HG03045 (cell line): Measurements from ENCODE around the gene ADSL.
"Not testable (repeated sequence)": the region's sequence is repeated elsewhere in the genome, so short reads cannot be mapped to it uniquely, and the experiment has no call there.

Experiments
- ATAC-seq: cut with Tn5 transposase; IDR thresholded peaks from one replicate; pipeline ENCODE4 v1.9.1; 2021; ENCODE audit warnings: mild to moderate bottlenecking, moderate library complexity; ENCODE audit not compliant: unreplicated experiment

The ADSL gene

DNA sequence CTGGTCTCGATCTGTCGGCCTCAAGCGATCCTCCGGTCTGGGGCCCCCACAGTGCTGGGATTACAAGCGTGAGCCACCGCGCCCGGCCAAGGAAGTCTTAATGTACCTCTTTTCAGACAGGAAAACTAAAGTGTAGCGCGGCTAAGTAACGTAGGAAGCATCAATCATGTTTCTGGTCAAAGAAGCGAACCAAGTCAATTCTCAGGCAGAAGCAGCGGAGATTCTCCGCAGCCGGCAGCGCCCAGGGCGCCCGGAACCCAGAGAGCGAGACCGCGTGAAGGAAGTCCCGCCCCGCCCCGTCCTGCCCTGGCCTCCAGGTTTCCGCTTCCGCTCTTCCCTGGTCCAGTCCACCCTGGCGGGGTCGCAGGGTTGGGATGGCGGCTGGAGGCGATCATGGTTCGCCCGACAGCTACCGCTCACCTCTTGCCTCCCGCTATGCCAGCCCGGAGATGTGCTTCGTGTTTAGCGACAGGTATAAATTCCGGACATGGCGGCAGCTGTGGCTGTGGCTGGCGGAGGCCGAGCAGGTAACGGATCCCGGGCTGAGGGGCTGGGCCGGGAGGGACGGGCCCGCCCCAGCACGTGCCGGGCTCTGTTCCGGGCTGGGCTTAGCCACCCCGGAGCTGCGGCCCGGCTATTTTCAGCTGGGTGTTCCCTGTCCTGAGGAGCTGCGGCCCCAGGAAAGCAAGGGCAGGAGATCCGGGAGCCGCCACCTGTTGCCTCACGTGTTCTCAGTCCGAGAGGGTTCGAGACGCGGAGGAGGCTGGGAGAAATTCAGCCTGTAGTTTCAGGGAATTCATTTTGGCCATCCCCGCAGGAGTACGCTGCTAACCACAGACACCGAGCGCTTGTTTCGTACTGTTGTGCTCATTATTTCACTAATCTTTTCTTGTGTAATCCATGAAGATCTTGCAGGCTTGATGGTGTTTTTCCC is at the start of gene ADSL:
Gene ADSL (plus strand): TSS at position 316 of the 934 bp plus-strand sequence. CDS start 59 bp downstream, at position 375.
- ATAC-seq = peak; percentile 89

- no peak for ATAC-seq
Measured at GRCh38 chr22:40300316-40300715, 46.0 kb upstream of the ADSL start.

GRCh38 chr22:40300884-40301672 is 45.2 kb upstream of the ADSL start:
- no peak for ATAC-seq

- no peak for ATAC-seq
Measured at GRCh38 chr22:40302149-40302548, 44.2 kb upstream of the ADSL start.

DNA sequence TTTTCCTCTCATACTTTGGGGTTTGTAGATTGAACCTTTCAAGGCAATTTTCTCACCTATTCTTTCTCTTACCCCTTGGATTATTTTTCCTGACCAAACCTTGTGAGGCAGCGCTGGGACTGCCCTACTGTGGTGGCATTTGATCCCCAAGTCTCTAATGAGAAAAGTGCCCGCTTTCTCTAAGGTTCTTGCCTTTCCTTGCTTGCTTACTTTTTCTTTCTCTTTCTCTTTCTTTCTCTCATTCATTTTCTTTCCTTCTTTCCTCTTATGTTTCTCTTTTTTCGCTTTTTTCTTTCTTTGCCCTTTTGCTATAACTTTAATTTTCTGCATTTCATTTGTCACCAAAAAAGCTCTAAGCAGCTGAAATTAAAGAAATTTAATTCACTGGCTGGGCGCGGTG is 40.7 kb upstream of the ADSL start:
- no peak for ATAC-seq

DNA sequence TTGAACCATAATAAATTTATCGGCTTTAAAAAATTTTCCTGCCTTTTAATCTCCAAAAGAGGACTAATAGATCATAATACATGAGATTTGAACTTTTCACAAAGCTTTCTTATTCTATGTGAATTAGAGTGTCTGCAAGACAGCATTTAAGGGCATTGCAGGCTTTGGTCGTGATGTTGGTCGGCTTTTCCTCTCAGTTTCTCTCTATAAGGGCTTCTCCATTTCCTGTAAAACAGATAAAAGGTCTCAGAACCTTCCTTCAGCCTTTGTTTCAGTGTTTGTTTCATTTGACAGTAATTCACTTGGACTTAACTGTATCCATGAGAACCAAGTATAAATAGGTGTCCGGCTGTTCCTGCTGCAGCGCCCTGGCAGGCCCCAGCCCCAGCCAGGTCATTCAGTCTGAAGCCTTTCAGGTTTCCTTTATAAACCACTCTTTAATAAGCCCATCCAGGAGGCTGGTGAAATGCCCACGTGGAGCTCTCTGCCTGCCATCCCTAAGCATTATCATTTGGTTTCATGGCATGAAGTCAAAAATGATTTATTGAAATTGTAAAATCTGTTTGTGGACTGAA is 37.2 kb upstream of the ADSL start:
- ATAC-seq = no peak

DNA sequence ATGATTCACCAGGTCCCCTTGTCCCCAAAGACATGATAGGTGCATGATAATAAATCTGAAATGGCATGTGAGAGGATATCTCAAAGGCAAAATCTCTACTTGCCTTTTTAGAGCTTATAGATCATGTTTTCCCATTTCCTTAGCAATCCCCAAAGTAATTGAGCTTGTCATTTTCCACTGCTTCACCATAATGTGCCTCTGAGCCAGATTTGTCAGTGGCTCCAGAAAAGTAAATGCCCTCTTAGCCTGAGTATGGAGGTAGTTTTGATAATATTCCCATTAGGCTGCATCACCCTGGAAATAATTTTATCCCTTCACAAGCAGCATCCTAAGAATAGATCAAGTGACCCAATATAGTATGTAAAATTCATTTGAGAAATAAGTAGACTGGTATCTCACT is 36.7 kb upstream of the ADSL start:
- no peak for ATAC-seq

DNA sequence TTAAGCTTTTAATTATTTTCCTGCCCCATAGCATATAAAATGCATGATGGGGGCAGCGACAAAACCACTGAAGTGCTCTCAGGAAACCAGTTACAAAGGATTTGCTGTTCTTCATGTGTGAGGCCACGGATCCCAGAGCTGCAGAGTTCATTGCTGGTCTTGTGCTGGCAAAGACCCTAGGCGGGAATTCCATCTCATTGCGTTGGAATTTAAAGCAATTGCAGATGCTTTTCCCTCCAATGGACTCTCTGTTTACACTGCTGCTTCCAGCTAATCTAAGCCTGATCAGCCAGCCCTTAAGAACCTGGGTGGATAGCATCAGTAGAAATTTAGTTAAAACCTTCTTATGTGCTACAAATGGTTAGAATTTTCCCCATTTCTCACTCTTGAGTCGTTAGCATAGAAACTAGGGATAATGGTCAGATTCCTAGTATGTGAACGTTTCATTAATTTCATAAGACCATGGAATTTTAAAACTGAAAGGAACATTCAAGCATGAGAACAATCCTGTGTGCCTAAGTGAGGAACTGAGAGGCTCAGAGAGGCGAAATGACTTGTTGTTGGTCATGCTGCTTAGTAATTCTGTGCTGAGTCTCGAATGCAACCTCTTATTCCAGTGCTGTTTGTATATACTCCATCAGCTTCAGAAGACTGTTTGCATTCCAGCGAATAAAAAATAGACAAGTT is 36.1 kb upstream of the ADSL start:
- no peak for ATAC-seq

GRCh38 chr22:40310768-40311120 is 35.6 kb upstream of the ADSL start:
- no peak for ATAC-seq

DNA sequence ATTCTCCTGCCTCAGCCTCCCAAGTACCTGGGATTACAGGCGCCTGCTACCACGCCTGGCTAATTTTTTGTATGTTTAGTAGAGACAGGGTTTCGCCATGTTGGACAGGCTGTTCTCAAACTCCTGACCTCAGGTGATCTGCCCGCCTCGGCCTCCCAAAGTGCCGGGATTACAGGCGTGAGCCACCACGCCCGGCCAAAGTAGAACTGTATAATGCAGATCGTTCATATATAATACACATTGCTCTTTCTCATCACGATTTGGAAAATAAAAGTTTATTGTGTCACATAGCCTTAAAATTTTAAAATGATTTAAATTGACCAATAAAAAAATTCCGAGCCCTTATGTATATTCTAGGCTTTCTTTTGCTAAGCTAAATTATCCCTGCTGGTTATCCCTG is 34.7 kb upstream of the ADSL start:
- not testable (repeated sequence) for ATAC-seq

- ATAC-seq = no peak
Measured at GRCh38 chr22:40312050-40312449, 34.2 kb upstream of the ADSL start.

DNA sequence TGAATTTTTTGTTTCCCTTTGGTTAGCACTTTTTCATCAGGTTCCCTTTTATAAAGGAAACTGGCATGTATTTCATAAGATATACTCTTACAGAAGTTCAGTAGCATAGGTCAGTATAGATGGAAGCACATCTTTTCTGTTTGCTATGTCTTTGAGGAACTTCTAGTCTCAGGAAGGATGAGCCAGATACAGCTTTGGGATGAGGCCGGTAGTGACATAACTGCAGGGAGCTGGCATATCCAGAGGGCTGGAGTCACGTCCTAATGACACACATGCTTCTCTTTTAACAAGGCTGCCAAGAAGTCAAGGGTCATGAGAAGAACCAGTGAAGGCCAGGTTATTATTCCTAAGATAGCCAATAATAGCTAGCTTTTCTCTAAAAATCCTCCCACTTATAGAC is 33.3 kb upstream of the ADSL start:
- no peak for ATAC-seq

DNA sequence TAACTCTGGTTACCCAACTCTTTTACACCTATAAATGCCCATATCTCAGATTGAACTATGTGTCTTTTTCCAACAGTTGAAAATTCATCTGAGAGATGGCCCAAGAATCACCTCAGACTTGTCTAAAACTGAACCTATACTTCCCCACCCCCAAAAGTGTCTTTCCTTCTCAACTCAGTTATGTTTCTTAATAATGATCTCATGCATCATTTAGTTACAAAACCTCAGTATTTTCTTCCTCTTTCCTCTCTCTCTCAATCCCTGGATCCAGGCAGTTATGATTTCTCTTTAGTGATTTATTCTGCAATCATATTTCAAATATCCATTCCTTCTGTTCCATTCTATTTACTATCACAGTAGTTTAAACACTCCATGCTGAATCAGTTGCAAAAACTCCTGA is 32.3 kb upstream of the ADSL start:
- no peak for ATAC-seq

DNA sequence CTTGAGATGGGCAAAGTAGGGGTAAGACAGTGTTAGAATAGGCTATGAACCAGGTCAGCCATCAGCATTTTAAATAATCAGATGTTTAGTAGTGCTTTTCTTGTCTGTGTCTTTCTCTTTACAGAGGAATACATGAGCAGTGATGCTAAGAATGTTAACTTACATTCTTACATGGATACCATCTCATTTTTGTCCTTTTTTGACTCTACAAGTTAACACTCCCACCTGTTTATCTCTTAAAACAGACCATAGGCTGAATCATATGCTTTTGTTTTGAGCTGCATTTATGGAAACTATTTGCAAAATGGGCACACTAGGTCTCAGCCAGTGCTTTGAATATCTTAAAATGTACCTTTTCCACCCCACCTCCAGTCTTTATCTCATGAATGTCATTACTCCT is 25.6 kb upstream of the ADSL start:
- no peak for ATAC-seq

GRCh38 chr22:40322021-40322420 is 24.3 kb upstream of the ADSL start:
- ATAC-seq = no peak

DNA sequence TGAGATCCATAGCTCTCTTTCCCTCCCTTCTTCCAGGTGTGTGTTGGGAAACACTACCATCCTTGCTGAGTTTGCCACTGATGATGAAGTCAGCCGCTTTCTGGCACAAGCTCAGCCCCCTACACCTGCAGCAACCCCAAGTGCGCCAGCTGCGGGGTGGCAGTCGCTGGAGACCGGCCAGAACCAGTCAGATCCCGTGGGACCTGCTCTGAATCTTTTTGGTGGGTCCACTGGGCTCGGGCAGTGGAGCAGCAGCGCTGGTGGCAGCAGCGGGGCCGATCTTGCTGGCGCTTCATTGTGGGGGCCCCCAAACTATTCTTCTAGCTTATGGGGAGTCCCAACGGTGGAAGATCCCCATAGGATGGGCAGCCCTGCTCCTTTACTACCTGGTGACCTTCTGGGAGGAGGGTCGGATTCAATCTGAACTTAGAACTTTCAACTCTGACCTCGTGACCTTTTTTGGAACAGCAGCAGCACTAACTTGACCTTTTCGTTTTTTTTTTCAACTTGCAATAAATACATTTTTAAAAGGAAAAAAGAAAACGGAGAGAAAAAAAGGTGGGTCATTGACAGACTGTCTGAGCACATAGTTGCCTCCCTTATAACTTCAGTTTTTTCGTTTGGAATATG is 23.4 kb upstream of the ADSL start:
- no peak for ATAC-seq

- ATAC-seq = no peak
Measured at GRCh38 chr22:40323681-40324171, 22.6 kb upstream of the ADSL start.

- ATAC-seq = no peak
Measured at GRCh38 chr22:40324468-40325305, 21.6 kb upstream of the ADSL start.

DNA sequence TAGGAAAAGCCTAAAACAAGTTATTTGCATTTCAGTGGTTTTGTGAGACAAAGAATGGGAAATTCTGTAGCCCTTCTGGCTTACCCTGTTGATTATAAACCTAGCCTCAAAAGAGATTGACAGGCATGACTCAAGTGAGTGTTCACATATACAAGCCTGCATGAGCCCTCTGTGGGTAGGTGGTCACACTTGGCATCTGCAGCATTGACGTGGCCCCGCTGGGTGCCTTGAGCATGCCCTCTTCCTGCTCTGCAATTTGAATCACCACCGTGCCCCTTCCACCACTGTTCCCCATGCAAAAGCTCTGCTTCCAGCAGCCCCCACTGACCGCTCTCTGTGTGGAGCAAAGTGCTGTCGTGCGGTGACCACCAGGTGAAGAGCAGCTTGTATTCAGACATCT is 21.0 kb upstream of the ADSL start:
- no peak for ATAC-seq
